Fibroblast of skin of right quadriceps (primary cell): ENCODE measurements around the gene CPB1.
A peak's percentile ranks its signal among the peaks of the same experiment; 100 is the strongest.

Experiments used
- DNase-seq: peaks from one replicate; pipeline ENCODE4 v3.0.0-alpha.2; 2013

The CPB1 gene

GRCh38 chr3:148839805-148840204 lies 12.2 kb downstream of the CPB1 start:
- no peak for DNase-seq

GRCh38 chr3:148840451-148840850 lies 12.8 kb downstream of the CPB1 start:
- DNase-seq, result no peak

- DNase-seq, result no peak
Observed at GRCh38 chr3:148845756-148846395, 18.3 kb downstream of the CPB1 start.

GRCh38 chr3:148847351-148847750 lies 19.7 kb downstream of the CPB1 start:
- peak; percentile 38 for DNase-seq

DNA sequence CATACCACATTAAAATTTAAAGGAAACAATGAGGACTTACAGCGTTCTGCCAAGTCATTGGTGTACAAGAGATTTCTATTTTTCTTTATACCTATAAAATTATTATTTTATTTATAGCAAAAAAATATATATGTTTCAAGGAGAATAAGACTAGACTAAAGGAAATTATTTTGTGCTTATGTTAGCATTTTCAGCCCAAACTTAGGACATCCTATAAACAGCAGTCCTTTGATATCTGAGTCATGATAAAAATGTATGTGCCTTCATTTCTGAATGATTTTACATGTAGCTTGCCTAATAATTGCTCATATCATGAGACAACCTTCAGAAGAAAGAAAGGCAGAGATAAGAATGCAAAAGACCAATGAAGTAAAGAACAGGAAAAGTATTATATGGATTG lies 20.8 kb downstream of the CPB1 start:
- no peak for DNase-seq

DNA sequence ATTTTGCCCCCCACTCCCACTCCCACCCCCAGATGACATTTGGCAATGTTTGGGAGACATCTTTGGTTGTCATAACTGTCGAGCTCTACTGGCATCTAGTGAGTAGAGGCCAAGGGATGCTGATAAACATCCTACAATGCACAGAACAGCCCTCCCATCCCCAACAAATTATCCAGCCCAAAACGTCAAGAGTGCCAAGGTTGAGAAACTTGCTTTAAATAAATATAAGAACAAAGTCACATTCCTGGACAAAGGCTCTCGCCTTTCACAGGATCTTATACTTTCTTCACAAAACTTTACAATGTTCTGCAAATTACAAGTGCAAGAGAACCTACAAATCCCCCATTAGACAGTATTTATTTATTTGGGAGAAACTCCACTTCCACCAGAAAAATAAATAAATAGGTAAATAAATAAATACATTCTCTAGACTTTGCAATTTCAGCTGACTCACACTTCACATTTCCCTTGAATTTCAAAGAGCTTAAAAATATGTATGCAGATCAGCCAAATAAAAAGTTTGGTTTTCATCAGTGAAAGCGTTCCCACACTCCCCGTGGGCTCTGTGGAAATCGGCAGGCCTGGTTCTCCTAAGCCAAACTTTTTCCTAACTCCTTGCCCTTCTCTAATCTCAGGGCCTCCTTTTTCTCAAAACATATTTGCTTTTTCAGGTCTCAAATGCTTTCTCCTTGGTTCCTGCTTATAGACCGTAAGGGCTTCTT lies 24.8 kb downstream of the CPB1 start:
- DNase-seq, result no peak

DNA sequence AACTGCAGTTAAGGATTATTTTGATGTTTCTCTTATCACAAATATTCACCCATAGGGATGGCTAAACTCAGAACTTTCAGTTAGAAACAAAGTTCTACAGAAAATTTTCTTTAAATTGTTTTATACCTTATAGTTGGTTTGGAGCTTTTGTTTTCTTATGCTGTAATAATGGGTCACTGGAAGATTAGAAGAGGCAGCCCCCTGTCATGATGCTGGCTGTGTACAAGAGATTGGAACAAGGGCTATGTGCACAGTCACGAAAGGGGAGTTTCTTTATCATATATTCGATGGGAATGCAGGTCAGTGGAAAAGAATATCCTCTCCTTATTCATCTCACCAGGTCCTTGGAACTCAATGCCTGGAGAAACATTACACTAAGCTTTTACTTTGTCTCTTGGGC lies 25.5 kb downstream of the CPB1 start:
- DNase-seq, result no peak

DNA sequence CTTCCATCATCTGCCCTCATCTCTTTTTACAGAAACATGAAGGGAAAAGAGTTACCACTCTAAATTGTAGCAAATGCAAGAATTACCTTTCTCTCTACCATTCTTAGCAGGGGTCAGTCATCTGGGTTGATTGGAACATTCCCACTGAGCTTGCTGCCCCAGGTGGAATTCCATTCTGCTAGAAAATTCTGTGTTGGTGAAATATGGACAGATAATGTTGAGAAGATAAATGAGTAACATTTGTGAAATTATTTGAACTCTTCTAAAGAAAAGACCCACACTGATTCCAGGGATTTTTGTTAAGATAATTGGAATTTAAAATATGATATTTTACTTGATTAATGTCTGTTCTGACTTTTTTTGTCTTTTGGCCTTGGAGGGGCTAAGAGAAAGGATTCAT lies 26.4 kb downstream of the CPB1 start:
- no peak for DNase-seq

DNA sequence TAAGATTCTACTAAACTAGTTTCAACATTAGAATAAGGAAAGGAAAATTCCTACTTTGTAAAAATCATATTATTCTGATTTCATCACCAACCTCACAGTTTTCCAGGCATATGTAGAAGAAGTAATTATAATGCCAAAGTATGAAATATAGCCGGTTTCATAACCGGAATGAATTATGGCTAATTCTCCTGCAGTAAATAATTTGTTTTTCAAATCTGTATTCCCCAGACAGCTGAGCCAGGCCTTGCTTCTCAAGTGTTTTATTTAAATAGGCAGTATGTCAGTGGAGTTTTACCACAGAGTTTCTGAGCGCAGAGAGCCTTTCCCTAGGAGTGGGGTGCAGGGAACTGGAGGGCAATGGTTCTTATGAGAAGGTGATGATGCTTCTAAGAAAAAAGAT lies 28.8 kb downstream of the CPB1 start:
- peak; percentile 48 for DNase-seq

GRCh38 chr3:148857316-148857715 lies 29.7 kb downstream of the CPB1 start:
- no peak for DNase-seq

DNA sequence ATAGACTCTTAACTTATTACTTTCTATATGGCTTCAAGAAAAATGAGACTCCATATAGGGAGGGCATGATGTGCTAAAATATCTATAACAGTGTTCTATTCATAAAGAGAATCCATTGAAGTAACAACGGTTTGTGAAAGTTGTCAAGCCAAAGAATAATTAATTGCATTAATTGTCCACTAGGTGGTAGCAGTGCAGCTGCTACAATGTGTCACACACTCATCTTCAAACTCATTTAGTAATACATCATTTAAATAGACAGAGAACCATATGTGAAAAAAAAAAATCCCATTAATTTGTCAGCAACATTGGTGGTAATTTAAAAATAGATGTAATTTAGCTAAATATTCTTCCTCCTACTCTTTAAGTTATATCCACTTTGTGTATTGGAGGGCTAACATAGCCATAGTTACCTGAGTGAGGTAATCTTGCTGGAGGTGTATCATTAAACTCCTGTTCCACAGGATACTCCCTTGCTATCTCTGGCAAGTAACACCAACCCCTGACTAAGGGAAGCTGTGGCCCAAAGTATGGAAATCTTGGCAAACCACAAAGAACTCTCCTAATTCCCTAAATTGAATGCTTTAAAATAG lies 33.8 kb downstream of the CPB1 start:
- peak; percentile 59 for DNase-seq

- no peak for DNase-seq
Observed at GRCh38 chr3:148863297-148863696, 35.7 kb downstream of the CPB1 start.

- DNase-seq, result no peak
Observed at GRCh38 chr3:148863814-148864213, 36.2 kb downstream of the CPB1 start.

DNA sequence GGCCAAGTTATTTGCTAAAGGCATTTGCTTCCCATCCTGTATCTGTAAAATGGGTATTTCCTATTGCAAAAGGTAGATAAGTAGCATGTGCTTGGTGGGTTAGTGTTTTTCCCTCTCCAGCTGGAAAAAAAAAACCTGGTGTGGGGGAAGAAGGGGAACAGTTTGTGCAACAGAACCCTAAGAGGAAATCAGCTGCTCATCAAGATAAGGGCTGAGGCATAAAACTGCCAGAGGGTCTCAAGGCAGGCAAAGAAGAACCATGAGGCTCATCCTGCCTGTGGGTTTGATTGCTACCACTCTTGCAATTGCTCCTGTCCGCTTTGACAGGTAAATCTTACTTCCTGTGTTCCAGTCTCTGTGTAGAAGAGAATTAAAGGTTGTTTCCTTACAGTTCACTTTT lies 37.4 kb downstream of the CPB1 start, which contains the start of gene CPA3:
Gene CPA3, plus strand, starts transcription at position 248 of the 400 bp plus-strand sequence. Its CDS starts 12 bp downstream, at position 260.
- no peak for DNase-seq

DNA sequence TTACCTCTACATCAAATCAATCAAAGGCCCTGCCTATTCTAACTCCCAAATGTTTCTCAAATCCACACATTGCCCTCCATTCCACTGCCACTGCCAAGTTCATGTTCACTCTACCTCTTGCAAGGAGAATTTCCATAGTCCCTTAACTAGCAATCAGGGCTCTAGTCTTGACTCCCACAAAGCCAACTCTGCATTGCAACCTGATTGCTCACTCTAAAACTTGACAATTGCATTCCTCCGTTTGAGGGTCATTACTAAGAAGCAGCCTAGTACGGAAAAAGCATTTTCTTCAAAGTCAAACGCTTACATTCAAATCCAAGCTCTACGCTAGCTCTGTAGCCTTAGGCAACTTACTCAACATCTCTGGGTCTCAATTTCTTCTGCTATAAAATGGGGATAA lies 38.6 kb downstream of the CPB1 start:
- peak; percentile 83 for DNase-seq

DNA sequence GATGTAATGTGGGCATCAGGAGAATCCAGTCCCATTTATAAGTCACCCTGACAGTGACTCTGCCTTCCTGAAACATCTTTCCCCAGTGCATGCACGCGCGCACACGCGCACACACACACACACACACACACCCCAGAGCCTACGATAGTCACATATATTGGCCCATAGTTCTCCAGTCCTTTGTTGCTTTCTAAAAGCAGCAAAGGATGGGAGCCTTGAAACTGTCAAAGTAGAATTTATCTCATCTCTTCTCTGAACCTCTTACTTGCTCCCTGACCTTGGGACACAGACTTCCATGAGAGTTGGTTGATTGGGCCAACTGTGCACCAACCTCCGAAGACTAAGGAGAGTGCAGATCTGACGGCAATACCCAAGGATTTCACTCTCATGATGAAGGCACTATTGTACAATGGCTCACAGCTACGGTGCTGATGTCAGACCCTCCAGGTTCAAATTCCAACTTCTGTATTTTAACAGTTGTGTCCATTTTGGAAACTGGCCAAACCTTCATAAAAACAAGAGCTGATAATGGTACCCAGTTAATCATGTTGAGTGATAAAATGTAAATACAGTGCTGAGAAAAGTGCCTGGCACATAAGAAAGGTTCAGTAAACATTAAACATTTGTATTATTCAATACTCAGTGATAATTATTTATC lies 45.8 kb downstream of the CPB1 start:
- no peak for DNase-seq

GRCh38 chr3:148873977-148874376 lies 46.4 kb downstream of the CPB1 start:
- no peak for DNase-seq

- no peak for DNase-seq
Observed at GRCh38 chr3:148878095-148878494, 50.5 kb downstream of the CPB1 start.

DNA sequence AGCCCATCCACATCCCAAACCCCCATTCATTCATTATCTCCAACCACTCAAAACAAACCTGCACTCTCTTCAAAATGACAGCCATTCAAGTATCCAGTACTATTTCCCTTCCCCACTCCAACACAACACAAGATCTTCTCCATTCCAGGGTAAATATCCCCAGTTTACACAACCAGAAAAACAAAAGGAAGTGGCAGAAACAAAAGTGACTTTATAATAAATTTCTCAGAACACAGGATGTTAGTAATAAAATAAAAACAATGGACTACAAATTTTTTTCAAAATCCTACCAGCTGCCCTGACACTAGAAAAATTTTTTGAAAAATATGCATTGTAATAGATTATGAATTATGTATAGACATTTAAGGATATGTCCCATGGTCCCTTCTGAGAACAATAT lies 51.6 kb downstream of the CPB1 start:
- no peak for DNase-seq

DNA sequence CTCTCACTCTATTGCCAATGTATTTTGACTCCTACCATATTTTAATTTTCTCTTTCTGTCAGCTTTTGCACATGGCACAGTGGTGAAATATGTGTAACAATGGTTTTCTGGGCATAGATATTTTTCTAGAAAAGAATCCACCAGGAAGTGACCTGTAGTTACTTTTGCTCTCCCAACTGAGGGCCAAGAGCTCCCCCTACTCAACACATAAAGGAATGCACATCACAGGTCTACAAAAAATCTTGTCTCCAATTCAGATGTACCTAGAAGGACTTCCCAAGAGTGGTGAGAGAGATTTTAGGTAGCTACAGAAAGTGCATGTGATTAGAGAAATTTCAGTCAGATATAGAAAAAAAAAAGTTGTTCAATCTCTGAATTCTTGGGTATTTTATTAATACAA lies 53.1 kb downstream of the CPB1 start:
- DNase-seq, result no peak

- DNase-seq, result peak; percentile 71
Observed at GRCh38 chr3:148881286-148881685, 53.7 kb downstream of the CPB1 start.

DNA sequence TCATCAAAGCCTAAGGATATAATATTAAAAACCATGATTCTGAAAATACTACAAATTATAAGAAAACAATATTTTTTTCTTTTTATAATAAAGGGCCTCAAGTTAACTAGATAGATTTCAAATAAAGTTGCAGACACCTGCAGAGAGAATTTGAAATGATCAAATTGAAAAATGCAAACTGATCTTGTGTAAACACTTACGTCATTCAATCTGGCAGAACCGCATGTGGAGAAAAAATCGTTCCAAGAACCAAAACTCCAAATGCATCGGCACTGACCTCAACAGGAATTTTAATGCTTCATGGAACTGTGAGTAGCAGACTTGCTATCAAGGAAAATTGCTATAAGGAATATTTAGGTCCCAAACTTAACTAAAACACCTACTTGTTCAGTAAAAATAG lies 54.7 kb downstream of the CPB1 start:
- DNase-seq, result peak; percentile 35

GRCh38 chr3:148883163-148883562 lies 55.6 kb downstream of the CPB1 start:
- DNase-seq, result no peak

DNA sequence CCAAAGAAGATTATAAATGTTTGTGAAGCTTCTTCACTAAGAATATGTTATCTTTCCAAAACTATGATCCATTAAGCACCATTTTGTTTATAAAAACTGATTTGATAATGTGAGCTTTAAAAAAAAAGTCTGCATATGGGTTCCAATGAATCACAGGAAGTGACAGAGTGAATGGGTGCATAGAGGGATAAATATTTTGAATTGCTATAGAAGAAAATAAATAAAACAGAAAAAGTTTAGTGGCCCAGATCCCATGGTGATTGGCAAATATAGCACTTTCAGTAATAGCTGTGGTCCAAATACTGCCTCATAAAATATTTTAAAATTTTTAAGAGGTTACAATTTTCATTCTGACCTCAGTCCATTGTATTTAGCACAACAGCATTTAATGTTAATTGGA lies 56.6 kb downstream of the CPB1 start:
- peak; percentile 35 for DNase-seq
